GM12874 (cell line): ENCODE results near the gene ZBTB20.

Experiments used
- TF ChIP-seq, protein P1 (sequence below): IDR thresholded peaks from 2 replicates; pipeline ENCODE4 v1.5.1; 2011; ENCODE audit warnings: low read depth, mild to moderate bottlenecking, control low read depth, low read length, moderate library complexity; ENCODE audit not compliant: insufficient read depth

The ZBTB20 gene

DNA sequence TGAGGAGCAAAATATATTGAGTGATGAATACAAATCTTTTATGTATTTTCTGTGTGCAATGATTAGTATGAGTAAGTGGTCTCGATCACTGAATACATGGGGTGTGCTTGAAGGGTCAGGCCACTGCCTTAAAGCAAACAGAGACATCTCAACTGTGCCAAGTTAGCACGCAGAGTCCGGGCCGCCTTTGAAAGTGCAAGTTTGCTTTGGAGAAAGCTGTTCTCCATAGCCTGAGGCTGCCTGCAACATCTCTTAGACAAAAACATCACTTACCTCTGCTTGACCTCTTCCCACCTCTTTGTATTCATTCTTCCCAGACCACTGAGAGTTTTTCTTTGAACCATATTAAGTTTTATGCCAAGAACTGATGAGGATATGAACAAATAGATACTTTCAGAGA lies 267.0 kb downstream of the ZBTB20 start:
- TF ChIP-seq, protein P1, sequence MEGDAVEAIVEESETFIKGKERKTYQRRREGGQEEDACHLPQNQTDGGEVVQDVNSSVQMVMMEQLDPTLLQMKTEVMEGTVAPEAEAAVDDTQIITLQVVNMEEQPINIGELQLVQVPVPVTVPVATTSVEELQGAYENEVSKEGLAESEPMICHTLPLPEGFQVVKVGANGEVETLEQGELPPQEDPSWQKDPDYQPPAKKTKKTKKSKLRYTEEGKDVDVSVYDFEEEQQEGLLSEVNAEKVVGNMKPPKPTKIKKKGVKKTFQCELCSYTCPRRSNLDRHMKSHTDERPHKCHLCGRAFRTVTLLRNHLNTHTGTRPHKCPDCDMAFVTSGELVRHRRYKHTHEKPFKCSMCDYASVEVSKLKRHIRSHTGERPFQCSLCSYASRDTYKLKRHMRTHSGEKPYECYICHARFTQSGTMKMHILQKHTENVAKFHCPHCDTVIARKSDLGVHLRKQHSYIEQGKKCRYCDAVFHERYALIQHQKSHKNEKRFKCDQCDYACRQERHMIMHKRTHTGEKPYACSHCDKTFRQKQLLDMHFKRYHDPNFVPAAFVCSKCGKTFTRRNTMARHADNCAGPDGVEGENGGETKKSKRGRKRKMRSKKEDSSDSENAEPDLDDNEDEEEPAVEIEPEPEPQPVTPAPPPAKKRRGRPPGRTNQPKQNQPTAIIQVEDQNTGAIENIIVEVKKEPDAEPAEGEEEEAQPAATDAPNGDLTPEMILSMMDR, result no peak

DNA sequence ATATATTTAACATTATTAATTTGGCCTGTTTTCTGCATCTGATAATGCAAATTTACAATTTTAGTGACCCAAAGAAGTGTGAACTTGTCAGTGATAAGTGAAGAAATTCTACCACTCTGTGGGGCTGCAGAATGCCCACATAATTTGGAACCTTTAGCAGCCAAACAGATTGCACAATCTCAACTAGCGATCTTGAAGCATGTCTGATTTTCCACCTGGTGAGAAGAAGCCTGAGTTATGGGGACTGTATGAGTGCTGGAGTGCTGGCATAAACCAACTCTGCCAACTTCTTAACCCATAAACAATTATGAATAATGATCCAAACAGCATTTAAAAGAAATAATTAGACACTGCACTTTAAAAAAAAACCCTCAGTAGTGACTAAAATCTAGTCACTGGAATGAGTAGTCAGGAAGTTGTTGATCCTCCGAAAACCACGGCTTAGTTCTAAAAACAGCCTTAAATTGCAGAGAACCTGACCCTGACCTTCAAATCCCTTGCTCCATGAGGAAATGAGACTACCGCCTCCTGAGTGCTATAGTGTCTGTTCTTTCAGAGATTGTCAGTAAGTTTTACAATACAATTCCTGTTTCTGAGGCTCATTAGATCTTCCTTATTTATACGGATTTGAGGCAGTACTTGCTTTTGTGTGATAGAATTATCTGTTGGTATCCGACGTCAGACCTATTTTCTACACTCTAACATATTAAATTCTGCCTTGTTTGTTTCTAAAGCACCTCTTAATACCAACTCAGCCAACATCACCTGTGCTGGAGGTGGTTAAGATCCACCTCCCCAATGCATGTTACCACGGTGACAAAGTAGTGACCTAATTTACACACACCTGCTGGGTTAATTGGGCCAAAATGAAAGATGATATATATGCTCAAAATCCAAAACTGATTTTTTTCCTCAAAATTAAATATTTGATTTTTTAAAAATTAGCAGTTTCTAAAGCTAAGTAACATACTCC lies 267.7 kb downstream of the ZBTB20 start:
- TF ChIP-seq, protein P1, result no peak

DNA sequence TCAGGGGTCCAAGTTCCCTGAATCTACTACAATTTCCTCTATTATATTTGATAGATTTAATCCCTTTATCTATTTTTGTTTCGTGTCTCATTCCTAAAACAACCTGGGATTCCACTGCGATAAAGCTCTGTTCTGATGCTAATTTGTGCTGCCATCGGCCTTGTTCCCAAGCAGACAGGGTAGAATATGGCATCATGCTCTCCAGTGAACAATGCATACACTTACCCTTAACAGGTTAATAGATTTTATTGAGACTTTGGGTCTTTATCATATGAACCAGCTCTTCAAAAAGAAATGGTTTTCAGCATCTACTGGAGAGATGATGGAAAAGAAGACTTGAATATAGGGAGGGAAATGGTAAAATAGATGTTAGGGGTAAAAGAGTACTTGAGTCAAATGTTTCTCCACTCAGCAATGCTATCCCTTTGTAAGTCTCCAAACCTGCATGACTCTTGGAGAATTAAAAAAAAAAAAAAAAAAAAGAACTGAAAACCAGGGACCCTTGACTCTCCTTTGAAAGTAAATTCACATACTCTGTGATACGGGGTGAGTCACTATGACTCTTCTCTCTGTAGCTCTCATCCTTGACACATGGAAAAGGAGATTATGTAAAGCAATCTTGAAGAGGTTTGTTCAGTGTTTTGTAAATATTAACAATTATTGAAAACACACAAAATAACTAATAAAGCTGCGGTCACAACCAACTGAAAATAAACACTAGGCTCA lies 268.8 kb downstream of the ZBTB20 start:
- TF ChIP-seq, protein P1, result no peak

DNA sequence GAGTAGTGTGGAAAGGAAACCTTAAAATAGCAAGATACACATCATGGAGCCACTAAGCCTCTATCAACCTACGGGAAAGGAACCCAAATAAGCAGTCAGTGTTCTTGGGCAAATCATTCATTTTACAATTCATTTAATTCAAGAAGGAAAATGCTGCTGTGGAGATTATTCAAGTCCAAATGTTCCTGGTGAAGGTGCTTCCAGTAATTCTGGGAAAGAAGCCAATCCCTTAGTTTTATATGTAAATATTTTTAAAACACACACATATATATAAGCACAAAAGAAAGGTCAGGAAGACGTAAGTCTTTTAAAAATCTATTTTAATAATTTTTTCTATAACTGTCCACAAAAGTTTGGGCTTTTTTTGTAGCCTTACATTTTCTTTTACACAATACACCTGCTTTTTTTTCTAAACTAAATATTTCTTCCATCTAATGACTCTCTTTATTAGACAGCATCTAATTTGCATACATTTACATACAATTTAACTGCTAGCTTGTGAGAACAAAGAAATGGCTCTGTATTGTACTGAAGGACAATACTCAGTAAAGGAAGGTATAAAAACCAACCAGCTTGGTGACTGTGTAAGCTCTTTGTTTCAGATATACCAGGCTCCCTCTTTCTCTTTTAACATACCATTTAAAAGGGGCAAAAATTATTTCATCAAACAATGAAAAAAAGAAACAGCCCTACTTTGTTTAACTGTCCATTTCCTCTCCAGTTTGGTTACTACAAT lies 269.5 kb downstream of the ZBTB20 start:
- TF ChIP-seq, protein P1, result no peak

DNA sequence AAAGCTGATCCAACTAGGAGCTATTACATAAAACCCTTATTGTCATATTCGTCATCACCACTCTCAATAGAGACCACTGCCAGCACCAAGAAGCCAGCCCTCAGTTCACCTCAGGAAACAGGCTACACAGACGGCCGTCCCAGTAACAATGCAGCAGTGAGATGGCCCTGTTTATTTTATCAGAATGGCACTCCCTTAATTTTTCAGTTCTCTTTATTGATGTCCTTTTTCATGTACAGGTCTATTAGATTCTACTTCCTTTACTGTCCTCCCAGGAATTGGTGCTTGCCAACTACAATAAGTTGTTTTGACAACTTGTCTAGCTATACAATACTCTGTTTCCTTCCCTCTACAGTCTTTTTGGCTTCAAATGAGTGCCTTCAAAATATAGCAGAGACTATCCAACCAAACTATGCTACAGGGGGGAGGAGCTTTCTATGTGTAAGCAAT lies 272.5 kb downstream of the ZBTB20 start:
- TF ChIP-seq, protein P1, result no peak

DNA sequence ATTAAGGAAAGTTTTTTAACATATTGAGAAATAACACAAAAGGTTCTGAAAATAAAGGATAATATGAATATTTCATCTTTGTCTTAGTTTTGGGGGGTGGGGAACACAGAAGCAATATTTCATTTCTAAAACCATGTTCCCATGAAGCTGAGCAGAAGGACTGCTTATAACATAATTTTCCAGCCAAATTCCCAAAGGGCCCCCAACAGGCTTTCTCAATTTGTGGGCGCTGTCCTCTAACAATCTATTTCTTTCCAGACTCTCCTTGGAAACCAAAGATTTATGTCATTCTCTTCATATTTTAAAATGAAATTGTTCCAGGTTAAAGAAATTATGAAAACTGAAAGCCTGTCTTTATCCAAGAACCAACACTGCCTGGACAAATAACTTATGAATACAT lies 273.5 kb downstream of the ZBTB20 start:
- TF ChIP-seq, protein P1, result no peak

DNA sequence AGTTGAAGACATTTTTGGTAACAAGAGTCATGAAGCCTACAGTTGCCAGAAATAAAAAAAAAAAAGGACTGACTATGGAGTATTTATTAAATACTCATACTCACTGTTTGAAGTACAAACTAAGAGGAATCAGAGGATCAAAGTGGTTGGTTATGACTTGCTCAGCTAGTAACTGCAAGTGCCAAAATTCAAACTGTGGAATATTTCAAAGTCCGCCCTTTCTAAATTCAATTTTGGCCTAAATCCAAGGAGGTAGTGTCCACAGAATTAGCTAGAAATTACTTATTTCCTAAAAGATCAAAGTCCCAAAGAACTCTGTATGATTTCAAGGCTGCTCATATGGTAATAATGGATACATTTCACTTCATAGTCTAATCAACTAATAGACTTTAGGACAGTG lies 274.5 kb downstream of the ZBTB20 start:
- TF ChIP-seq, protein P1, result no peak
